SU-DHL-6 (cell line): ENCODE data around the gene THOC1.

Source experiments
- H2AFZ ChIP-seq: fragments of 200-600 bp; sonication (generic); 2 replicates; pipeline ENCODE4 v1.6.1; 2014; ENCODE audit warnings: low read depth, mild to moderate bottlenecking, moderate library complexity, mixed read lengths, antibody characterized with exemption, low read length; ENCODE audit not compliant: severe bottlenecking
- H3F3A ChIP-seq: fragments of 200-600 bp; shearing (Covaris generic); 2 replicates; pipeline ENCODE4 v1.6.0; 2016; ENCODE audit warnings: antibody characterized with exemption, mild to moderate bottlenecking; ENCODE audit not compliant: insufficient read depth
- H3K27ac ChIP-seq: fragments of 200-600 bp; sonication (generic); 2 replicates; pipeline ENCODE4 v1.5.1; 2016; ENCODE audit warnings: low read depth, mild to moderate bottlenecking, low read length, moderate library complexity, mixed read lengths
- H3K27me3 ChIP-seq: fragments of 200-600 bp; sonication (generic), shearing (Covaris generic); 2 replicates; pipeline ENCODE4 v1.6.0; 2014; ENCODE audit warnings: mild to moderate bottlenecking, low read length
- H3K36me3 ChIP-seq: fragments of 200-600 bp; sonication (generic); 2 replicates; pipeline ENCODE4 v1.6.1; 2014; ENCODE audit warnings: mild to moderate bottlenecking, low read length, mixed read lengths
- H3K4me2 ChIP-seq: fragments of 300-600, 200-600 bp; shearing (Covaris generic), sonication (generic); 2 replicates; pipeline ENCODE4 v1.6.0; 2014; ENCODE audit warnings: low read length, low read depth, mild to moderate bottlenecking; ENCODE audit not compliant: poor library complexity, severe bottlenecking
- H3K4me3 ChIP-seq: fragments of 200-600 bp; sonication (generic); 2 replicates; pipeline ENCODE4 v1.5.1; 2014; ENCODE audit warnings: antibody characterized with exemption, low read length, mild to moderate bottlenecking, mixed read lengths; ENCODE audit not compliant: insufficient read depth, poor library complexity, severe bottlenecking
- H3K79me2 ChIP-seq: fragments of 200-600 bp; sonication (generic); 2 replicates; pipeline ENCODE4 v1.6.1; 2014; ENCODE audit warnings: mild to moderate bottlenecking, low read length, moderate library complexity; ENCODE audit not compliant: insufficient read depth
- H3K9ac ChIP-seq: fragments of 200-600 bp; sonication (generic); 2 replicates; pipeline ENCODE4 v1.7.0; 2014; ENCODE audit warnings: mild to moderate bottlenecking, low read length
- H3K9me2 ChIP-seq: fragments of 200-600 bp; sonication (generic); replicated peaks from 2 replicates; pipeline ENCODE4 v1.6.1; 2014; ENCODE audit warnings: low read length; ENCODE audit not compliant: insufficient read depth
- H3K9me3 ChIP-seq: fragments of 200-600 bp; sonication (generic); 2 replicates; pipeline ENCODE4 v1.6.1; 2014; ENCODE audit warnings: low read length, mixed read lengths; ENCODE audit not compliant: insufficient read depth
- H4K20me1 ChIP-seq: fragments of 200-600 bp; sonication (generic); 2 replicates; pipeline ENCODE4 v1.6.1; 2014; ENCODE audit warnings: low read depth, mild to moderate bottlenecking, antibody characterized with exemption, low read length, moderate library complexity, mixed read lengths
- CTCF ChIP-seq: fragments of 200-600 bp; sonication (generic); IDR thresholded peaks from one replicate; pipeline ENCODE4 v1.5.1; 2017; ENCODE audit warnings: antibody characterized with exemption, mild to moderate bottlenecking, low read length, moderate library complexity; ENCODE audit not compliant: insufficient read depth, poor library complexity, severe bottlenecking
- EZH2phosphoT487 ChIP-seq: fragments of 200-600 bp; sonication (generic), shearing (Covaris generic); conservative IDR thresholded peaks from 2 replicates; pipeline ENCODE4 v1.6.1; 2018; ENCODE audit warnings: mild to moderate bottlenecking, antibody characterized with exemption, low read length, moderate library complexity, mixed read lengths

Gene THOC1

DNA sequence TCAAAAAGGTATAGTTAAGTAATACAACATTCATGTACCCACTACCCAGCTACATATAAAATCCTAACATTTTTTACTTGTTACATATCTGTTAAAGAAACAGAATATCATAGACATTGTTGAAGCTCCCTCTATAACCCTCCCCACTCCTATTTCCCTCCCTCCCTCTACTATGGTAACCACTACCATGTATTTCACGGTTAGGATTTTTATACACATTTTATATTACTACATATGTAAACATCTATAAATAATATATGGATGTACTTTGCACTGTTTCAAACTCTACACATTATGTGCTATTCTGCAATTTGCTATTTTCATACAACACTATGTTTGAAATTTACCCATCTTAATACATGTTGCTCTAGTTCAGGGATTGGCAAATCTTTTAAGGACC is 36.3 kb downstream of the THOC1 start:
- TF ChIP-seq CTCF = no peak
- no peak for TF ChIP-seq EZH2phosphoT487
- no peak overlapping the region for H3K27ac ChIP-seq
- H4K20me1 ChIP-seq = no peaks in the 10 kb centered on the region
- H3K79me2 ChIP-seq = no peaks in the 10 kb centered on the region
- no peaks in the 10 kb centered on the region for H3K36me3 ChIP-seq
- H2AFZ ChIP-seq = no peak overlapping the region
- H3K9me3 ChIP-seq = no peaks in the 10 kb centered on the region
- H3K4me2 ChIP-seq = no peak overlapping the region
- no peak overlapping the region for H3K4me3 ChIP-seq
- no peak overlapping the region for H3K9ac ChIP-seq
- no peaks in the 10 kb centered on the region for H3F3A ChIP-seq
- no peaks in the 10 kb centered on the region for H3K9me2 ChIP-seq
- no peaks in the 10 kb centered on the region for H3K27me3 ChIP-seq

DNA sequence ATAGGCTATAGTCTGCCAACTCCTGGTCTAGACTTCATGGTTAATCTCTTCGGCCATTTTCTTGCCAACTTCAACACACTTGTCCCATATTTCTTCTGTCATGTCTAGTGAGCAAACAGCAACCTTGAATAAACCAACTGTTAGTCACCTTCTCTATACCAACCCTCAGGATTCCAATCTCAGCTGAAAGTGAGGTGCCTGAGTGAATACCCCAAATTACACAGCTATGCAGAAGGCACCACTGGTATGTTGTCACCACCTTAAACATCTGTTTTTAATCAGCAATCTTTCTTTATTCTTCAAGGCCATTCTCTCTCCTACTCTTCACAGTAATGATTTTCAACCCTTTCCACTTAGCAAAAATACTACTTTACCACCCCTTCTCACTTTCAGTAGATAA is 39.3 kb downstream of the THOC1 start:
- H3K27me3 ChIP-seq = no peaks in the 10 kb centered on the region
- no peak overlapping the region for H3K9ac ChIP-seq
- H2AFZ ChIP-seq = no peak overlapping the region
- H3K4me2 ChIP-seq = no peak overlapping the region
- H3K9me3 ChIP-seq = no peaks in the 10 kb centered on the region
- H3K4me3 ChIP-seq = no peak overlapping the region
- no peaks in the 10 kb centered on the region for H3K79me2 ChIP-seq
- H3K9me2 ChIP-seq = no peaks in the 10 kb centered on the region
- no peaks in the 10 kb centered on the region for H4K20me1 ChIP-seq
- H3K36me3 ChIP-seq = peaks cover 11% of the 10 kb centered on the region; the same call in 1 of the 2 replicates
- TF ChIP-seq CTCF (no peak), EZH2phosphoT487 (no peak)
- H3K27ac ChIP-seq = no peak overlapping the region
- no peaks in the 10 kb centered on the region for H3F3A ChIP-seq

GRCh38 chr18:227902-228301 is 39.9 kb downstream of the THOC1 start:
- Histone ChIP-seq H3F3A (no peaks in the 10 kb centered on the region), H3K4me3 (no peak overlapping the region), H3K9me2 (no peaks in the 10 kb centered on the region), H3K4me2 (no peak overlapping the region), H3K27me3 (no peaks in the 10 kb centered on the region), H3K27ac (no peak overlapping the region), H4K20me1 (no peaks in the 10 kb centered on the region), H3K79me2 (no peaks in the 10 kb centered on the region), H3K9me3 (no peaks in the 10 kb centered on the region), H3K36me3 (peaks cover 16% of the 10 kb centered on the region; the same call in 1 of the 2 replicates), H3K9ac (no peak overlapping the region), H2AFZ (no peak overlapping the region)
- TF ChIP-seq CTCF (no peak), EZH2phosphoT487 (no peak)
